Measurements from ENCODE around the gene EXOC3L1. TPM values are rescaled to one million over a fixed set of nuclear protein-coding genes. Genes with fewer than 3 reads are reported as not detected.

Gene EXOC3L1
- total RNA-seq, 2 experiments from 2014 or later = not detected

GRCh38 chr16:67166110-67166547, 23.8 kb downstream of the EXOC3L1 start:
- H3K4me3 Mint-ChIP-seq = no peak overlapping the region
- H3K9me3 ChIP-seq (ENCODE audit: control insufficient read depth in 1 of 2, insufficient read depth in 1 of 2, low read length in 2 of 2) = peaks cover 0 to 33% of the 10 kb centered on the region in 2 experiments
- ATAC-seq (ENCODE audit: poor library complexity) (no peak), DNase-seq (peak in 1 of 14 experiments; percentile 11)
- no peaks in the 10 kb centered on the region for H3K36me3 ChIP-seq (ENCODE audit: insufficient read depth, low read length)
- peaks cover 78 to 90% of the 10 kb centered on the region in 2 experiments for H3K27me3 ChIP-seq (ENCODE audit: control insufficient read depth in 1 of 2, insufficient read depth in 2 of 2, low read length in 2 of 2)
- CTCF ChIA-PET = no interaction called here
- POLR2A ChIA-PET = interaction anchor here (1.2 kb wide), 2 partner anchors 14 to 19 kb away, joined by 4 to 5 read pairs; no protein-coding TSS in a partner anchor
- H3K4me1 Mint-ChIP-seq (ENCODE audit: low read depth) = peaks cover 30% of the 10 kb centered on the region
- peaks cover 81% of the 10 kb centered on the region for H3K27me3 Mint-ChIP-seq
- no peak overlapping the region for H3K4me3 ChIP-seq (ENCODE audit: low read length)
- TF ChIP-seq CTCF (IDR thresholded peaks at IDR 0.05) = no peak
- H3K4me1 ChIP-seq (ENCODE audit: insufficient read depth, low read length) = peaks cover 66% of the 10 kb centered on the region
- H3K36me3 Mint-ChIP-seq (ENCODE audit: low read depth) = no peaks in the 10 kb centered on the region
- no peak overlapping the region for H3K27ac ChIP-seq (ENCODE audit: low read depth in 1 of 2, low read length in 2 of 2)
- no peaks in the 10 kb centered on the region for H3K9me3 Mint-ChIP-seq
- no peak overlapping the region for H3K27ac Mint-ChIP-seq
- intact Hi-C loops (cut with DNase I, micrococcal nuclease) = no loop called here

GRCh38 chr16:67165121-67166078, 24.5 kb downstream of the EXOC3L1 start:
- no peak for TF ChIP-seq CTCF (IDR thresholded peaks at IDR 0.05)
- peak overlapping the region; percentile 11 for H3K4me3 Mint-ChIP-seq
- H3K36me3 ChIP-seq (ENCODE audit: insufficient read depth, low read length) = no peaks in the 10 kb centered on the region
- no peak overlapping the region for H3K27ac Mint-ChIP-seq
- no peaks in the 10 kb centered on the region for H3K9me3 Mint-ChIP-seq
- H3K27me3 ChIP-seq (ENCODE audit: control insufficient read depth in 1 of 2, insufficient read depth in 2 of 2, low read length in 2 of 2) = peaks cover 73 to 83% of the 10 kb centered on the region in 2 experiments
- POLR2A ChIA-PET = interaction anchor here (1.3 to 2.2 kb wide), 2 partner anchors 10 to 15 kb away, joined by 4 to 8 read pairs; partner anchors contain the start of gene B3GNT9
- peaks cover 83% of the 10 kb centered on the region for H3K27me3 Mint-ChIP-seq
- peaks cover 6% of the 10 kb centered on the region for H3K36me3 Mint-ChIP-seq (ENCODE audit: low read depth)
- peaks cover 0 to 33% of the 10 kb centered on the region in 2 experiments for H3K9me3 ChIP-seq (ENCODE audit: control insufficient read depth in 1 of 2, insufficient read depth in 1 of 2, low read length in 2 of 2)
- no peak overlapping the region for H3K4me3 ChIP-seq (ENCODE audit: low read length)
- H3K27ac ChIP-seq (ENCODE audit: low read depth in 1 of 2, low read length in 2 of 2) = no peak overlapping the region
- H3K4me1 ChIP-seq (ENCODE audit: insufficient read depth, low read length) = peaks cover 68% of the 10 kb centered on the region
- ATAC-seq (ENCODE audit: poor library complexity) = no peak
- CTCF ChIA-PET = interaction anchor here (2.7 kb wide), 1 partner anchor 10 kb away, joined by 12 read pairs; no protein-coding TSS in a partner anchor
- H3K4me1 Mint-ChIP-seq (ENCODE audit: low read depth) = peaks cover 32% of the 10 kb centered on the region
- intact Hi-C loops (cut with DNase I, micrococcal nuclease) = no loop called here
- peak in 1 of 14 experiments; percentile 27 for DNase-seq

- CTCF ChIA-PET = interaction anchor here (2.7 kb wide), 1 partner anchor 9 kb away, joined by 12 read pairs; no protein-coding TSS in a partner anchor
These were observed 25.3 kb downstream of the EXOC3L1 start, which contains the start of gene HSF4 for GRCh38 chr16:67164599-67165061. HSF4 (plus strand) TSS chr16:67164745; CDS start chr16:67164812, 67 bp downstream.

More at GRCh38 chr16:67164599-67165061, 25.3 kb downstream of the EXOC3L1 start, which contains the start of gene HSF4:
- peak within 1 kb of the TSS; percentile 32 for H3K4me3 ChIP-seq (ENCODE audit: low read length)
- H3K4me1 ChIP-seq (ENCODE audit: insufficient read depth, low read length) = peaks cover 66% of the 10 kb centered on the region
- H3K36me3 ChIP-seq (ENCODE audit: insufficient read depth, low read length) = no peaks in the 10 kb centered on the region
- intact Hi-C loops (cut with DNase I, micrococcal nuclease) = no loop called here
- POLR2A ChIA-PET = interaction anchor here (1.3 to 2.2 kb wide), 2 partner anchors 10 to 14 kb away, joined by 4 to 8 read pairs; partner anchors contain the start of gene B3GNT9
- Mint-ChIP-seq H3K4me3 (peak within 1 kb of the TSS; percentile 72), H3K4me1 (ENCODE audit: low read depth) (peaks cover 31% of the 10 kb centered on the region), H3K27me3 (peaks cover 80% of the 10 kb centered on the region), H3K36me3 (ENCODE audit: low read depth) (peaks cover 7% of the 10 kb centered on the region), H3K27ac (no peak within 1 kb of the TSS), H3K9me3 (no peaks in the 10 kb centered on the region)
- peaks cover 0 to 33% of the 10 kb centered on the region in 2 experiments for H3K9me3 ChIP-seq (ENCODE audit: control insufficient read depth in 1 of 2, insufficient read depth in 1 of 2, low read length in 2 of 2)
- ATAC-seq (ENCODE audit: poor library complexity) (no peak), DNase-seq (peak in 3 of 14 experiments; percentile 14 to 54 (median 51))
- H3K27ac ChIP-seq (ENCODE audit: low read depth in 1 of 2, low read length in 2 of 2) = no peak within 1 kb of the TSS
- no peak for TF ChIP-seq CTCF (IDR thresholded peaks at IDR 0.05)
- peaks cover 68 to 78% of the 10 kb centered on the region in 2 experiments for H3K27me3 ChIP-seq (ENCODE audit: control insufficient read depth in 1 of 2, insufficient read depth in 2 of 2, low read length in 2 of 2)
